Tongue (tissue), 2 donors: Measurements from ENCODE around the gene ACOT6. TPM values are rescaled to one million over a fixed set of nuclear protein-coding genes. Genes with fewer than 3 reads are reported as not detected.
"Not testable (repeated sequence)": the region's sequence is repeated elsewhere in the genome, so short reads cannot be mapped to it uniquely, and the experiment has no call there.

ENCODE experiments used
- DNase-seq: peaks from one replicate; pipeline ENCODE4 v3.0.0-alpha.2; 2015
- total RNA-seq: library from RNA; depleted of rRNA; stranded (reverse); fragments of >200 nt; gene quantifications from one replicate; pipeline ENCODE4 v1.2.3, GENCODE V29; 2014

ACOT6 gene
- total RNA-seq, 1 donor from 2014 or later: not detected

DNA sequence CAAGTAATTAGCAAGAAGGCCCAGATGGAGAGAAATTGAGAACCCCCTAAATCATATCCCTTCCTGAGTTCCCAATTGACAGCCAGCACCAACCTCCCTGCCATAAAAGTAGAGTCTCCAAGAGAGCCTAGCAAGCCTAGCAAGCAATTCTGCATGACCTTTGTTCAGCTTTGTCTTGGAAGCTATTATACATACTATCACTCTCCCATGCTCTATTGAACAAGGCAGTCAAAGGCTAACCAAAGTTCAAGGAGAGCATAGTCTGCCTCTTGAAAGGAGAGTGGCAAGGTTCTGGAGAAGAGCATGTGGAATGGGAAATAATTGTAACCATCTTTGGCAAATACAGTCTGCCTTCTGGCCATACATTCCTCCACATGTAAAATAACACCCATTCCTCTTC is 12.8 kb upstream of the ACOT6 start:
- DNase-seq: no peak

DNA sequence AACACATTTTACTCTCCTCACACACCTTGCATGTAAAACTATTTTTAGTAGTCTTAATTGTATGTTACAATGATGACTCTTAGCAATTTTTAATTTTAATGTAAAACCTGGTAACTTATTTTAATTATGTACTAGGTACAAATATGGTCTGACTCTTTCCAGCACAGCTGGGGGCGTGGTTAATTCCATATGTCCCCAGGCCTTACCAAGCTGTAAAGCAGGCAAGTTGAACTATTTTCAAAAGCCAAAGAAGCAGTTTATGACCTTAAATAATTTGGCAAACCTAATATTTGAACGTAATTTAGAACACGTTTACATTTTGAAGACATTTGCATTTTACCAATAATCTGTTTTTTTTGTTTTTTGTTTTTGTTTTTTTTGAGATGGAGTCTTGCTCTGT is 9.3 kb upstream of the ACOT6 start:
- no peak for DNase-seq

DNA sequence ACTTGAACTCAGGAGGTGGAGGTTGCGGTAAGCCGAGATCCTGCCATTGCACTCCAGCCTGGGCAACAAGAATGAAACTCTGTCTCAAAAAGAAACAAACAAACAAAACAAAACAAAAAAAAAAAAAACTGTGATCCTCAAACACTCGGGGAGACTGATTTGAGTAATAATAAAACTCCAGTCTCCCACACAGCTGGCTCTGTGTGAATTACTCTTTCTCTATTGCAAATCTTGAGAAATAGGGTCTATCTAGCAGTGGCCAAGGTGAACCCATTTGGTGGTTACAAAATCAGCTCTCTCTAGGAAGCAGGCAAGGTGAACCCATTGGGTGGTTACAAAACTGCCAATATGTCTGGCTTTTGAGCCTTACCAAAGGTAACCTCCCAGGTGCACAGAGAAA is 6.0 kb upstream of the ACOT6 start:
- DNase-seq: no peak

DNA sequence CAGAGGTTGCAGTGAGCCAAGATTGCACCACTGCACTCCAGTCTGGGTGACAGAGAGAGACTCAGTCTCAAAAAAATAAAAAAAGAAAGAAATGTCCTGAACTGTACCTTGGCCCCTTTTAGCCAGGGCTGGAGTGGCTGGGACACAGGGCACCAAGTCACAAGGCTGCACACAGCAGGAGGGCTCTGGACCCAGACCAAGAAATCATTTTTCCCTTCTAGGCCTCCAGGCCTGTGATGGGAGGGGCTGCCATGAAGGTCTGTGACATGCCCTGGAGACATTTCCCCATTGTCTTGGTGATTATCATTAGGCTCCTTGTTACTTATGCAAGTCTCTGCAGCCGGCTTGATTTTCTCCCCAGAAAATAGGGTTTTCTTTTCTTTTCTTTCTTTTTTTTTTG is 5.1 kb upstream of the ACOT6 start:
- no peak for DNase-seq

DNA sequence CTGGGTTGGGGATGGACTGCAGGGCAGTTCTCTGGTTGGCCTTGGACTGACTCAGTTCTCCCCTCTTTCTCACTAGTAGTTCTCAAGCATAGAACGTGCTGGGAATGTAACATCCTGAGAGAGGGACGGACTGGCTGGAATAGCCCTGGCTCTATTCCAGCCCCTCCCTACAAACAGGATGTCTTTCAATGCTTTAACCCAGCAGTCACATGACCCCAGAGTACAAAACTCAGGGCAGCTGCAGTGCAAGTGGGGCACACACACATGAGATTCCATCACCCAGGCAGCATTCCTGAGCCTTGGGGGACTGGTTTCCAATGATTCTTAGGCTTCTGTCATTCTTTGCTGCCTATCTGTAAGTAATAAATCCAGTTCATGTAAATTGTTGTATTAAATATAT is 1.6 kb upstream of the ACOT6 start:
- DNase-seq: peak; percentile 40

DNA sequence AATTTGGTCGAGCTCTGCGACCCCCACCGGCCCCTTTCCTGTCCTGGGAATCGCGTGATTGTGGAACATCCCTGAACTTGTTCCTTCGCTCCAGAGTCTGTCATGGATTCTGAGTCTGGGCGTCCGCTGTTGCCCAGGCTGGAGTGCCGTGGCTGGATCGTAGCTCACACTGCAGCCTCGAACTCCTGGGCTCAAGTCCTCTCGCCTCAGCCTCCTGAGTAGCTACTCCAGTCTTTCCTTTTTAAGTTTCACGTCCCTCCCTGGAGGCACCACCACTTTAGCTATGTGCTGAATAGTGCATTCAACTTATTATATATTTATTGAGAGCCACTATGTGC is 698 bp downstream of the ACOT6 start:
- no peak for DNase-seq

DNA sequence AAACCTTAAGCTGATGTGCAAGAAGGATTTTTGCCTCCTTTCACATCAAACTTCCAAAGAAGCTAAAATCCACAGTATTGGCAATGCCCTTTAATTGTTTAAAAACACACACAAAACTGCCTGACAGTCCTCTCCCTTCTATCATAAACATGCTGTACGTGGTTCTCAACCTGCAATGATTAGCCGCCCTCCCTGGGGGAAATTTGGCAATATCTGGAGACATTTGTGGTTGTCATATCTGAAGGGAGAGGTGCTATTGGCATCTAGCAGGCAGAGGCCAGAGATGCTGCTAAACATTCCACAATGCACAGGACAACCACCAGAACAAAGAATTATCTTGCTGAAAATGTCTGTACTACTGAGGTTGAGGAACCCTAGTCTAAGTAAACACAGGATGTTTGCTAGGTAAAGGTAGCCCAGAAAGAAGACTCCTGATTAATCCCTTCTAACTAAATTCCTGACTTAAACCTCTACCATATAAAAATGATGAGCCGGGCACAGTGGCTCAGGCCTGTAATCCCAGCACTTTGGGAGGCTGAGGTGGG is 1.2 kb downstream of the ACOT6 start:
- DNase-seq: no peak

DNA sequence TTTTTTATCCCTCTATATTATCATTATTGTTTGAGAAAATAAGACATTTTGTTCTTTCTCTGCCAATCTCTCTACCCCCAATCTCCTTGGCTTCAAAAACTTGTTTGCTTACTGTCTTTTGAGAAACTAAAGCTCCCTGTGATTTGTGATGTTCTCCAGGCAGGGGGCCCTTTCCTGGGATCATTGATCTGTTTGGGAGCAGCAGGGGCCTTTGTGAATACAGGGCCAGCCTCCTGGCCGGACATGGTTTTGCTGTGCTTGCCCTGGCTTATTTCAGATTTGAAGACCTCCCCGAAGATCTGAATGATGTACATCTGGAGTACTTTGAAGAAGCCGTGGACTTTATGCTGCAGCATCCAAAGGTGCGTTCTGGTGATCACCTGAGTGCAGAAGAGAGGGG is 4.5 kb downstream of the ACOT6 start:
- DNase-seq: no peak

DNA sequence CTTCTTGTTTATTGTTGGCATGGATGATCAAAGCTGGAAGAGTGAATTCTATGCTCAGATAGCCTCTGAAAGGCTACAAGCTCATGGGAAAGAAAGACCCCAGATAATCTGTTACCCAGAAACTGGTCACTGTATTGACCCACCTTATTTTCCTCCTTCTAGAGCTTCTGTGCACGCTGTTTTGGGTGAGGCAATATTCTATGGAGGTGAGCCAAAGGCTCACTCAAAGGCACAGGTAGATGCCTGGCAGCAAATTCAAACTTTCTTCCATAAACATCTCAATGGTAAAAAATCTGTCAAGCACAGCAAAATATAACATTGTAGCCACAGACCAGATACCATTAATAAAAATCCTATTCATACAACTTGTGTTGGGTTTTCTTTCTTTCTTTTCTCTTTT is 7.2 kb downstream of the ACOT6 start:
- DNase-seq: no peak

DNA sequence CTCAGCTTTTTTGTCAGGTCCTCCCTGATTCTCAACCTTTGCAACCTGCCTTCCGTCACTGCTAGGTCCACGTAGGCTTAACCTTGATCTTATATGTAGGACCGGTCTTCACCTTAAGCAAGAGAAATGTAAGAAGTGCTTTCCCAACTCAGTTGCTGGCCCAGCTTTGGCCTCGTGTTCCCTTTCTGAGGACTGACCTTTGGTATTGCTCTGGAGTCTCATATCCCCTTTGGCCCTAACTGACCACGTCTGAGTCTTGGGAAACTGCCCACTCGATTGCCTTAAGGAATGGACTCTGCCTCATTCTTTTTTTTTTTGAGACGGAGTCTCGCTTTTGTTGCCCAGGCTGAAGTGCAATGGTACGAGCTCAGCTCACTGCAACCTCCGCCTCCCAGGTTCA is 8.0 kb downstream of the ACOT6 start:
- DNase-seq: no peak

DNA sequence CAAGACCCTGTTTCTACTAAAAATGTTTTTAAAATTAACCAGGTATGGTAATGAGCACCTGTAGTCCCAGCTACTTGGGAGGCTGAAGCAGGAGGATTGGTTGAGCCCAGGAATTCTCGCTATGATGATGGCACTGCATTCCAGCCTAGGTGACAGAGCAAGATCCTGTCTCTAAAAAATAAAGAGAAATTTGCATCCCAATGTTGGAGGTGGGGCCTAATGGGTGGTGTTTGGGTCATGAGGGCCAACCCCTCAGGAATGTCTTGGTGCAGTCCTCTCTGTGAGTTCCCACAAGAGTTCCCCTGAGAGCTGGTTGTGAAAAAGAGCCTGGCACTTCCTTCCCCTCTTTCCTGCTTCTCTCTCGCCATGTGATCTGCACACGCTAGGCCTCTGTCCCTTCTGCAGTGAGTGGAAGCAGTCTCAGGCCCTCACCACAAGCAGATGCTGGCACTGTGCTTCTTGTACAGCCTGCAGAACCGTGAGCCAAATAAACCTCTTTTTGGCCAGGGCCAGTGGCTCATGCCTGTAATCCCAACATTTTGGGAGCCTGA is 11.3 kb downstream of the ACOT6 start:
- DNase-seq: no peak

DNA sequence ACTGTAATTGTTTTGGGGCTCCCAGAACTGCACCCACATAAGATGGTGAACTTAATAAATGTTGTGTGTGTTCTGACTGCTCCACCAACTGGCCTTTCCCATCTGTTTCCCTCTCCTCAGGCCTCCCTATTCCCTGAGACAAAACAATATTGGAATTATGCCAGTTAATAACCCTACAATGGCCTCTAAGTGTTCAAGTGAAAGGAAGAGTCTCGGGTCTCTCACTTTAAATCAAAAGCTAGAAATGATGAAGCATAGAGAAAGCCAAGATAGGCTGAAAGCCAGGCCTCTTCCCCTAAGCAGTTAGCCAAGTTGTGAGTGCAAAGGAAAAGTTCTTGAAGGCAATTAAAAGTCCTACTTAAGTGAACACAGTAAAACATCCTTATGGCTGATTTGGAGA is 13.4 kb downstream of the ACOT6 start:
- no peak for DNase-seq

DNA sequence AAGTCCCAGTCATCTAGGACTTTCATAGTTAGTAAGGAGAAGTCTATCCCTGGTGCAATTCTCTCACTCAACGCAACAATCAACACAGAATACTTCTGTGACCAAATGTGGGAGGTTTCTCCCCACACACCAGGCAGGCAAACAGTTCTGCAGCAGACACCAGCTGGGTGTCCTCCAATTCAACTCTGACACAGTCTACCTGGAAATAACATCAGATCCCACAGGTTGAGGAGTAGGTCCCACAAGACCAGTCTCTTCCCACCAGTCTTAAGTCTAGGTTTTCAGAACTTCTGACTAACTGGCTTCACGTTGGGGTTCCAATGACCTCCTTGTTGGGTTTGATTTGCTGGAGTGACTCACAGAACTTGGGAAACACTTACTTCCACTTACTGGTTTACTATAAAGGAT is 14.8 kb downstream of the ACOT6 start:
- DNase-seq: no peak

DNA sequence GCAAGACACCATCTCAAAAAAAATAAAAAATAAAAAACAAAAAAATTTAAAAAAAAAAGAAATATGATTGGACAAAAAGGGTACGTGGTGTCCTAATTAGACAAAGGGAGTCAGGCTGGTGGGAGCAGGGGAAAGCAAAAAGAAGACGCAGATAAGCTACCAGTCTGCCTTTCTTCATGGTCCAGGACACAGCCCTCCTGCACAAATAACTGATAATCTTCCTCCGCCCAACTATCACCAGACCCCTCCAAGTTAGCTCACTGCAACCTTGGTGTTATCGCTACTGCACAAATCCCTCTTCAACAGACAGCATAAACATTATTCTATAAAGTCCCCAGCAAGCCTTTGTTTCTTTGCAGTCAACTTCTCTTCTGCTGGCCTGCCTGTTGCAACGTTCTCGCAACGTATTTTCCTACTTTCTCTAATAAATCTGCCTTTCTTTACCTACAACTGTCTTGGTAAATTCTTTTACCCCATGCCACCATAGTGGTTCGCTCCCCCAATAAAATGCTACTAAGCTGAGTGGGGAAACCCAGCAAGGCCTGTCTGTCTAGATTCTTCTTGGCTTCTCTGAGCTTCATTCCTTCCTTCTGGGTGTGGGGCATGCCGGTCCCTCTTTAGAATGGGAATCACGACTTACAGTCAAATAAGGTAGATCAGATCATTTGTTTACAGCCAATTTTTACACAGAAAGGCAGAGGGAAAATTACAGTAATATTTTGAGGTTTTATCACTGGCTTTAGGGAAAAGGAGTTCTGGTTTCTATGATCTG is 17.9 kb downstream of the ACOT6 start:
- no peak for DNase-seq

DNA sequence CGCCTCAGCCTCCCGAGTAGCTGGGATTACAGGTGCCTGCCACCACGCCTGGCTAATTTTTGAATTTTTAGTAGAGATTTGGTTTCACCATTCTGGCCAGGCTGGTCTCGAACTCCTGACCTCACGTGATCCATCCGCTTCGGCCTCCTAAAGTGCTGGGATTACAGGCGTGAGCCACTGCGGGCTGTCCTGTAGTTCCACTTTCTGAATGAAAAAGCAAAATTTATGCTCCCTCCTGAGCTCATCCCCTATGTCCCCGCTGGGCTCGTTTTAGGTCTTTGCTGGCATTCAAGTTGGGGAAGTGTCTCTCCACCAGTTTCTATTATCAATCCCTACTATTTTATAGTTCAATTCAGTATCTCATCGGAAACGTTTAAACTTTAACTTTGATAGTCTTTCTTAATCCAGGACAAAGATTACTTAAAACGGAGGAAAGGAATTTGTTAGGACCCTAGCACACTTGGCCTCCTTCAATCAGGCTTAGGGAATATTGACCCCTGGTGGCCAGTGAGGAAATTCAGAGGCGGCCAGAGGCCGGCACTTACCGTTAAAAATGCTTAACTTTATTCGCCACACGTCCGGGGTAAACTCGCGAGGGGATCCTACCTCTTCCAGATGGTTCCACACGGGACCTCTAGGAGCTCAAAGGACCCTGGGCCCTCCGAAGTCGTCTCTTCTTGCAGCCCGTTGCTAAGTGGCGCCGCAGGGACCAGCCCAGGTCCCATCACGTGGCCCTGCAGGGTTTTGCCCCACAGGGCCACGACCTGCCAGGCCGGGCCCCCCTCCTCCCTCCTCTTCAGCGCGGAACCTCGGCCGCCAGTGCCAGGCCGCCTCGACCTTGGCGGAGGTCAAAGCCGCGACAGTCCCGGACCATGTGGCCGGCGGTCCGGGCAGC is 21.0 kb downstream of the ACOT6 start:
- DNase-seq: peak; percentile 81

DNA sequence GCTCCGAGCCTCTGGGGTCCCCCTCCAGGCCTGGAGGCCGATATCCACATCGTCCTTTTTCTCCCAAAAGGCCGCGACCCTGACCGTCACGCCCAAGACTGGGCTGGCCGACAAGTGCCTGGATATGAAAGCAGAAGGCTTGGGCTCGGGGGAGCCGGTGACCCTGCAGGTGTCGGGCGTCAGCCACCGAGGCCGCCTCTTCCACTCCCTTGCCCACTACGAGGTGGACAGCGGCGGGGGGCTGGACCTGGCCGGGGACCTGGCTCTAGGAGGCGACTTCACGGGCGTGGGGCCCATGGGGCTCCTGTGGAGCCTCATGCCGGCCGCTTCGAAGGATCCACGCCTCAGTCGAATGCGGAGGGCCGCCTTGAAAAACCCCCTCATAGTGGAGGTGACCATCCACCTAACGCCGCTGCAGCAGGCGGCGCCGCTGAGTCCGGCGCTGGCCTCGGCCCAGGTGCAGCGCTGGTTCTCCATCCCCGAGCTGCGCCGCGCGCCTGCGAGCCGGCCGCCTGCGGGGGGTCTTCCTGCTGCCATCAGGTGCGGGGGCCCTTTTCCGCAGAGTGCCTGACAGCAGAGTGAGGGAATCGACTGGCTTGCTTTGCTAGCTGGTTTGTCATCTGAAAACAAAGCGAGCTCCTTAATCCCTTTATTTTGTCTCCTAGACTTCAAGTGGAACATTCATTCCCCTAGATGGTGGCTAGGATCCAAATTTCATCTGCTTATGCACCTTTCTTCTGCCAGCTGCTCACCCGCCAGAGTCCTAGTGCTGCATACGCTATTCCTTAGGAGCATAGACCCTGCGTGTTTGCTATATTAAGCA is 21.9 kb downstream of the ACOT6 start:
- peak; percentile 34 for DNase-seq

DNA sequence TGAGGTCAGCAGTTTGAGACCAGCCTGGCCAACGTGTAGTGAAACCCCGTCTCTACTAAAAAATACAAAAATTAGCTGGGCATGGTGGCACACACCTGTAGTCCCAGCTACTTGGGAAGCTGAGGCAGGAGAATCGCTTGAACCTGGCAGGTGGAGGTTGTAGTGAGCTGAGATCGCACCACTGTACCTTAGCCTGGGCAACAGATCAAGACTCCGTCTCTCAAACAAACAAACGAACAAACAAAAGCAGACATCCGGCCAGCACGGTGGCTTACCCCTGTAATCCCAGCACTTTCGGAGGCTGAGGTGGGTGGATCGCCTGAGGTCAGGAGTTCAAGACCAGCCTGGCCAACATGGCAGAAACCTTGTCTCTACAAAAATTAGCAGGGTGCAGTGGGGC is 24.0 kb downstream of the ACOT6 start:
- not testable (repeated sequence) for DNase-seq

DNA sequence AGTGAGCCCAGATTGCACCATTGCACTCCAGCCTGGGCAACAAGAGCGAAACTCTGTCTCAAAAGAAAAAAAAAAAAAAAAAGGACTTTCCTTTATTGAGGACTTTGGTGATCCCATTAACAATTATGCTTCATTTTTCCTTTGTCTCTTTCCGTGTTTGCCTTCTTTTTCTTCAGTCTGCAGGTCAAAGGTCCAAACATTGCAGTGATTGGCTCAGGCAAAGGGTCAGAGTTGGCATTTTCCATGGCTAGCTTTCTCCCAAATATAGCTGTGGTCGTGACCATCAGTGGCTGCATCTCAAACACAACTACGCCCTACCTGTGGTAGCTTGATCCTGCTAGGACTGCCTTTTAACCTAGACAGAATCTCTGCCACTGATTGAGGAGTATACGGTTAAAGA is 25.5 kb downstream of the ACOT6 start:
- DNase-seq: no peak

DNA sequence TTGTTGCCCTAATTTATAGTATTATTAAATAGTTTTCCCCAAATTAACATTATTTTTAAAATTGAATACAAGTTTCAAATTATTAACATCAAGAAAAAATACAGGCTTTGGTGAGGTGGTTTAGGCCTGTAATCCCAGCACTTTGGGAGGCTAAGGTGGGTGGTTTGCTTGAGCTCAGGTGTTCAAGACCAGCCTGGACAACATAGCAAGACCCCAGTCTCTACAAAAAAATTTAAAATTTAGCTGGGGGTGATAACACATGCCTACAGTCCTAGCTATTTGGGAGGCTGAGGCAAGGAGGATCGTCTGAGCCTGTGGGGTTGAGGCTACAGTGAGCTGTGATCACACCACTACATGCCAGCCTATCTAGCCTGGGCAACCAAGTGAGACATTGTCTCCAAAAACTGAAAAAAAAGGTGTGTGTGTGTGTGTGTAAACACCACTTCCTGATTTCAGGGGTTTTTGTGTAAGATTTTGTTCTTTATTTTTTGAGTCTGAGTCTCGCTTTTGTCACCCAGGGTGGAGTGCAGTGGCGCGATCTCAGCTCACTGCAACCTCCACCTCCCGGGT is 28.6 kb downstream of the ACOT6 start:
- no peak for DNase-seq

DNA sequence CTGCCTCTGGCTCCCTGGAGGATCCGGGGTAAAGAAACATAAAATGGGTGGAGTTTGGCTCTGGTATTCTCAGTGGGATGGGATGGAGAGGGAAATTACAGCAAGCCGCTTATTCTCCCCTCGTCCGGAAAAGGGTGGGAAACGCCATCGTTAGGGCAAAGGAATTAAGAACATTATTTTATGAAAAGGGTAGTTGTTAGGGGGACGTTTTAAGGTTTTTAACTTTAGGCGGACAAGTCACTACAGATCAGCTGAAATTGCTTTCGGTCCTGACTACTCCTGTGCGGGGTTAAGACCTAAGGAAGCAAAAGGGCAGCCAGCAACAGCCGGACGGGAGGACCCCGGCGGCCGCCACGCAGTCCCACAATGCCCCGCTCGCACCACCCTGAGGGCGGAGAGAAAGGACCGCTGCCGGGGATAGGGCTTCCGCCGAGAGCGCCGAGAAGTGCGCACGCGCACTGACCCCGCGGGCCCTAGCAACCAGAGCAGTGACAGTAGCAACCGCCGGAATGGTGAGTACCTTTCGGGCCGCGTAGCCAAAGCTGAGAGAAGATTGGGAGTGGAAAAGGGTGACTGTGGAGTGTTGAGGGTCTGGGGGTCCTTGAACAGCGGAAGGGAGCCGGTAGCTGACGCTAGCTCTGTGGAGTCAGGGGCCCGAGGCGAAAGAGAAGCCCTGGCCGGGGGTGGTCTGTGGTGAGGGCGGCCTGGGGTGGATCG is 32.4 kb downstream of the ACOT6 start, which contains the start of gene DNAL1:
TSS of gene DNAL1 (plus strand) at position 456 of the 717 bp plus-strand sequence. CDS start at position 510, 54 bp downstream.
- DNase-seq: peak; percentile 97

DNA sequence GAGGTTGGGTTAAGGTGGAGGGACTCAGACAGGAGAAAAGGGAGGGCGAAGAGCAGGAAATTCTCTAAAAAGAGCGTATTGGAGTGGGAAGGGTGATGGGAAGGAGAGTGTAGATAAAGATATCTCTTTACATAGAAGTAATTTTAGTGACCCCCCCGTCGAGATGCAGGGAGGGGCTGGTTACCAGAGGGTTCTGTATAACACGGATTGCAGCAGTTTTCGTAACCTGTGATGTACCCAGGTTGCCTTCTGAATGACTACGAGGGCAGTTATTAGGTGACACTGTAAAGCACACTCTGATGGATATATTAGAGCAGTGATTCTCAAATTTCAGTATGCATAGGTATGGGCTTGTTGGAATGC is 32.9 kb downstream of the ACOT6 start:
- DNase-seq: no peak
